Activated CD4-positive, alpha-beta T cell treated with anti-CD3 and anti-CD28 coated beads, Interleukin-2, Interleukin-6, amounts not matched to agents 100 ng/mL and 50 ng/mL, durations not matched to agents 16 hours and 8 hours (primary cell): Measurements from ENCODE around the gene PAFAH2.
"Not testable (repeated sequence)": the region's sequence is repeated elsewhere in the genome, so short reads cannot be mapped to it uniquely, and the experiment has no call there.

Experiments used
- DNase-seq: peaks from one replicate; pipeline ENCODE4 v3.0.0-alpha.2; 2020

The PAFAH2 gene

DNA sequence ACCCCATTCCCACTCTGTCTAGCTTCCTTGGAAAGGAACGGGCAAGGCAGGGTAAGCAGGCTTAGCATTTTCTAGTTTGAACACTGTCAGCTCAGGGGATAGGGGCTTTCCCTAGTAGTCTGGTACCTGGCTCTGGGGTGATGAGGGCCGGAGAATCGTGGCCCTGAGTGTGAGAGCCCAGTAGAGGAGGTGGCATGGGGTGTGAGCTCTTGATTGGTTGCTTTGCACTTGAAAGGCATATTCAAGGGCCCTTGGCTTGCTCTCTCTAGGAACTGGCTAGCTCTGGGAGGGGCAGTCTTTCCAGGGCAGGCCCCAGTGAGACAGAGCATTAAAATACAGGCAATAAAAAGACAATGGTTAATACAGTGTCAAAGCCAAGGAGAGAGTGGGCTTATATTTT lies 13.0 kb upstream of the PAFAH2 start:
- no peak for DNase-seq

DNA sequence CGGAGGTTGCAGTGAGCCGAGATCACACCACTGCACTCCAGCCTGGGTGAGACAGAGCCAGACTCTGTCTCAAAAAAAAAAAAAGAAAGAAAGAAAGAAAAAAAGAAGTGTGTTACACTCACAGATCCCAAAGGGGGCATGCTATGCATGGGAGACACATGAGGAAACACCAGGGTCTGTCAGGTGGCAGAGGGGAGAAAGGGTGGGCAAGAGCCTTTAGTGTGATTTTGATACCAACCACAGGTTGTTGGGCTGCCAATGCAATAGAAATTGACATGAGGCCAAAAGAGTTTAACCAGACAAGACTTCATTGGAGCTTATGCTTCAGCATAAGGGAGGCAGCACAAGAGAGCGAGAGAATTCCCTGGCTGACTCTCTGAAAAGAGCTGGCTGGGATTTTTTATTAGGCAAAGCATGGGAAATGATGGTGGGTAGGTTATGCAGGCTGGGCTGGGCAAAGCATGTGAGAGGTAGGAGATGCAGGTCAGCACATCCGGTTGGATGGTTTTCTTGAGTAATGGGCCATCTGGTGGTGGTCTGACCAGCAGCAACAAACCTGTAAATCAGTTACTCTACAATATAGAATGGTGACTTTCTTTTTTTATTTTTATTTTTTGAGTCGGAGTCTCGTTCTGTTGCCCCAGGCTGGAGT lies 12.1 kb upstream of the PAFAH2 start:
- DNase-seq, result no peak

DNA sequence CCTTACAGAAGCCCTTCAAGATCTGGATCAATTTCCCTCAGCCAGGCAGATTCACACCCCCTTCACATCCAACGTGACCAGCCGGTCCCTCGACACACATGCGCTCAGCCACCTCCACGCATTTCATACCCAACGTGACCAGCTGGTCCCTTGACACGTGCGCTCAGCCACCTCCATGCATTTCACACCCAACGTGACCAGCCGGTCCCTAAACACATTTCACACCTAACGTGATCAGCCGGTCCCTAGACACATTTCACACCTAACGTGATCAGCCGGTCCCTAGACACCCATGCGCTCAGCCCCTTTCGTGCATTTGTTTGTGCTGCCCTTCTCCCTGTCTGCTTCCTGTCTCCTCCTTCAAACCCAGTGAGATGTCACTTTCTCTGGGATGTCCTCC lies 8.8 kb upstream of the PAFAH2 start:
- no peak for DNase-seq

DNA sequence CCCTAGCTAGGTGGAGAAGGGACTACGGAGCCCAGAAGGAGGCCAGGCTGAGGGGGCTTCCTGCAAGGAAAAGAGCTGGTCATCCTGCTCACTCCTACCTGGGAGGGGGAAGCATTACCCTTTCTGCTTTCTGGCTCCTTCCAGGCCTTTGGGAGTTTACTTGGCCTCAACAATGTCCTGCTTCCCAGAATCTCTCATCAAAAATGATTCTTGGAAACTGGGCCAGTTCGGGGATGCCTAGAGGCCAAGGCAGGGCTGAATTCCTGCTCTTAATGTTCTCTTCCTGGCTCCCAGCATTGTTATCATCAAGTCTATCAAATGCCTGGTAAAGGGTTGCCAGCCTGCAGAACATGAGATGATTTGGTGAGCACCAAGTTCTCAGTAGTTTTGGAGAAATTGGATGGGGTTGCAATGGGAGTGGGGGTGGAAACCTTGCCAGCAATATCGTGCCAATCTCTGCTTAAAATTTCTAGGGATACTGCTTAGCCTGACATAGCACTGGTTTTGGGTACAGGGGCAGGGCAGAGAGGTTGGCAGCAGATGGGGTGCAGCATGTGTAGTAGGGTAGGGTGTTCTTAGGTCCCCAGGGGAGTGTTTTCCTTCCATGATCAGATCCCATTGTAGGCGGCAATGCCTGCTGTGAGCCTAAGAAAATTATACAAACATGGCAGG lies 7.7 kb upstream of the PAFAH2 start:
- DNase-seq, result no peak

DNA sequence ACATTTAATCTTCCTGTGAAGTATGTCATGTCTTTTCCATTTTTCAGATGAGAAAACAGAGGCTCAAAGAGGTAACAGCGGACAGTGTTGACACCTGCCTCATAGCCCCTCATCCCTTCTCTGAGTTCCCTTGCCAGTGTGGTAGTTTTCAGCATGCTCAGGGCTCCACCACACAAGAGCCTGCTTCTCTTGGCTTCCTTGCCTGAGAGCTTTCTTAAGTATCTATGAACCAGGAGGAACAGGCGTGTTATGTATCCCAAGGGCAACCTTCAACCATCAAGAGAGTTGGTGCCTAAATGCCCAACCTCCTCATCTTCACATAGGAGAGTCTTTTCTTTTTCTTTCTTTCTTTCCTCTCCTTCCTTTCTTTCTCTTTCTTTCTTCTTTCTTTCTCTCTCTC lies 5.9 kb upstream of the PAFAH2 start:
- DNase-seq, result no peak

DNA sequence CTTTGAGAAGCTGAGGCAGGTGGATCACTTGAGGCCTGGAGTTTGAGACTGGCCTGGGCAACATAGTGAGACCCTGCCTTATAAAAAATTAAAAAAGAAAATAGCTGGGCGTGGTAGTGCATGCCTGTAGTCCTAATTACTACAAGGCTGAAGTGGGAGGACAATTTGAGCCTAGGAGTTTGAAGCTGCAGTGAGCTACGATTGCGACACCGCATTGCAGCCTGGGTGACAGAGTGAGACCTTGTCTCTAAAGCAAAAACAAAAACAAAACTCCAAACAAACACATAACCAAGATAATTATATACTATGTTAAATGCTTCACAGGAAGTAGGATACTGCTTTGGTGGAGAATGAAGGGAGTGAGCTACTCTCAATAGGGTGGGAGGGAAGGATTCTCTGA lies 5.4 kb upstream of the PAFAH2 start:
- DNase-seq, result no peak

DNA sequence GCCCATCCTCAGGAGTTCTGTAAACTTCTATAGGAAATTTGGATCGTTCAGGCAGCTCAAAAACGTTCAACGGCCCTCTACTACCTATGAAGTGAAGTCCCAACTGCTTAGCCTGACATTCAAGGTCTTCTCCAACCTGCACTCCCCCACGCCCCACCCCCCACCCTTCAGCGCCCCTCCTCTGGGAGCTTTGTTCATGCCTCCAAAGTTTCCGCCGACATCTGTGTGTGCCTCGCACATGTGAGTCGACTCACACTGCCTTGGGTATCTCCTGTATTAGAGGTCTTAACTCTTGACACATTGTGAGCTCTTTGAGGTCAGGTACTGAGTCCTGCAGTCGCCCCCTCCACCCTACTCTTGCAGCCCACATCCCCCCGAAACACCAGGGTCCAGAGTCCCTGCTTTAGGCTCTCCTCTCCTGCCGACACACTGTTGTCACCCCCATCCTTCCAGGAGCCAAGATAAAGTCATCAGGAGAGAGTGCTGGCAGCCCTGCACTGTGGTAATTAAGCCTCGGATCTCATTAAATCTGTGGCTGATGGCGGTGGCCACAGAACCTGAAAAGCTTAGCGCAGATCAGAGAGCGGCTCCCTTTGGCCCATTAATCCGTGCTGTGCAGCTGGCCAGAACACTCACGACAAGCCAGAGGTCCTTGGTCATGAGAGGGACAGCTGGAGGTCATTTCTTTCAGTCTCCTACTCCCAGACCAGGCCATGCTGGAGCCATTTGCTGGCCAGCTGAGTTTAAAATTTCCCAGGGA lies 1.4 kb upstream of the PAFAH2 start:
- no peak for DNase-seq

DNA sequence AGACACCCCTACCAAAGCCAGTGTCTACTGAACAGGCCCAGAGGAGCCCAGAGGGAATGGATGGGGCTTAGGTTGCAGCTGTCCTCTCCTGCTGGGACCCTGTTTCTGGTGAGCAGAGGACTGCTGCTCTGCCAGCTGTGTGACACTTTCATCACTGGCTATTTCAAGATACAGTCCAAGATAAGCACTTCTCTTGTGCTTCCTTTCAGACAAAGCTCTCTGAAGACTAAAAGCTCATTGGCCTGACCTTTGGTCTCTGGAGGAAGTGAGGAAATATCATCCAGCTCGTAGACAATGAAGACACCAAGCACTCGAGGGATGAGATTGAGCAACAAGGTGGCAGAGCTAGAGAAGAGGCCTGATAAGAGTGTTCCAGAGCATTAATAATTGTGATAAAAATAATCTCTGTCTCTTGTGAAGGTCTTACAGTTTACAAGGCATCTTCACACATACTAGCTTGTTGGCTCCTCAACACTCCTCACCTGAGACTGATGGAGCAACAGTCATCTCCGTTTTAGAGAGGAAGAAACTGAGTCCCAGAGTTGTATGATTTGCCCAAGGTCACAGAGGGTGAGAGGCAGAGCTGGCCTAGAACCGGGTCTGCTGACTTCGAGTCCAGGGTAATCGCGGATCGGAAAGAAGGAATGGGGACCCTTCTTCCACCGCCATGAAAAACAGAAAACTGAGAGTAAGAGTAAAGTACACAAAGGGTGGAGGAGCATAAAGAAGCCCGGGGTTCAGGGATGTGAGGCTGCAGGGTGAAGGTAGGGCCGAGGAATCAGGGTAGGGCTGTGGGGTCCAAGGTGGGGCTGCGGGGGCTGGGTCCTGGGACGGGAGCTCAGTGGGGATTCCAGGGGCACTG lies 666 bp downstream of the PAFAH2 start:
- peak; percentile 50 for DNase-seq

DNA sequence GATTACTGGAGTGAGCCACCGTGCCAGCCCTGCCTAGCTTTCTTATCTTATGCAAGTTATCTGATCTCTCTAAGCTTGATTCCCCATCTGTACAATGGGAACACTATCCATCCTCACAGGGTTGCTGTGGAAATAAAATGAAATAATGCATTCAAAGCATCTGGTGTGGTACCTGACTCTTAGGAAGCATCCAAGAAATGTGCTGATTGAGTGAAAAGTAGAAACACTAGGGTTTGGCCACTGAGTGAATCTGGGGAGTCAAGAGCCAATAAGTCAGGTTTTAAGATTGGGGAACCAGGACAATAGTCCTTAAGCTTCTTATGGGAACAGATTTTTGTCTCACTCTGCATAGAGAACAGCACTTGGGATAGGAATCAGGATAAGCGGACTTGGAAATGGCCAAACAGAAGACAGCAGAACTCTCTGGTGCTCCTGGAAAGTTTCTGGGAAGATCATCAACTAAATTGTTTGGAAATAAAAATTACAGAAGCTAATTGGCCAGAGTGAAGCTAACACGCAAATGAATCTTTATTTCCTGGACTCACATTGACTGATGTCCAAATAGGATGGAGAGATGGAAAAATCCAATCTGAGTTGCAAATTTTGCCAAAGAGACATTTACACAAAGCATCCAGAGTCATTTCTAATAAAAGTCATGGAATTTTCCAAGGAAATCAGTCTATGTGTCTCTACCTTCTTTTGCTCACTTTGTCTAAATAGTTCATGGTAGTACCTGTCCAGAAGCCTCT lies 3.3 kb downstream of the PAFAH2 start:
- no peak for DNase-seq

DNA sequence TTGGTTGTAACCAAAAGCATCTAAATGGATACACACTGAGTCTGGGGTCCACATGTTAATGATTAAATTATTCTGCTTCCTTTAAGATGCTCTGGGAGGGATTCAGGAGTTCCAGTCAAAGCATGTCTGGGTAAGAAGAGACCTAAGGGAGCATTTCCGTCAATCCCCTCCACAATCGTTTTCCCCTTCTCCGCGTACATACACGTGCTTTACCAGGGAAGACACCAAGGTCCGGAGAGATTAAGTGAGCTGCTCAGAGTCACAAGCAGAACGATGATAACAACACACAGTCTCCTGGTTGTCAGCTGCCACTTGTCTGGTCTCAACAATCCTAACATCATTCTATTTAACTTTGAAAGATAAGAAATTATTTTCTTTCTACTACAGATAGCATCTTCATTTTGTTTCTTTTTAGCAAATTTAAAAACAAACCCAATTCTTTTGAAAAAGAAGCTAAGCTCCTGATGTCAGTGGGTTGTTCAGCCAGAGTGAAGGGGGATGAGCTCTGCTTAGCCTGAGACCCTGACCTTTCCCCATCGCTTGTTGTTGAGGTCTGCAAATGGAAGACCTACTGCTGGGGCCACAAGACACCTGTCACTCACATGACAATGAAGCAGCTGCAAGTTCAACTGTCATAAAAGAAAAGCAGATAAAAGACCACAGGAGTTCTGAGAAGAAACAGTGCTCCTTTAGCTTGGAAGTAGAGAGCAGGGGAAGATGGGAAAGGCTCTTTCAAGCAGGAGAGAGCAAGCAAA lies 4.5 kb downstream of the PAFAH2 start:
- no peak for DNase-seq

DNA sequence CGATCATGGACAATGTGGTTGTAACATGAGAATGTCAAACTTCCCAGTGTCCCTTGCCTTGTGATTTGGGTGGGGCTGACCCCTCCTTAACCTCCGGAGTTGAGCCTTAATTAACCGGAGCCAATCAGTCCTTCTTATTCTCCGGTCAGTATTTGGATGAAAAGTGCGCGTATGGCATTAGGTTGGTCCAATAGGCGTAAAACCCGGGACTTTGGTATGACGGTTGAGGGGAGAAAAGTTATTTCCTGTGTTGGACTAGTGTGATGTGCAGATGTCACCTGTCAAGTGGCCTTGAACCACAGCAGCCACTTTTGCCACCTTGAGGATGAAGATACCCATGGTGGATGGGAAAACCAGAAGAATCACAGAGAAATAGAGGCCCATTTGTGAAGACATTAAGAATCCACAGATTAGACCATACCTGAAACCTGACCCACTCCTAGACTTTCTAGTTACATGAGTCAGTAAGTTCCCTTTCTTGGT lies 5.1 kb downstream of the PAFAH2 start:
- DNase-seq, result no peak

DNA sequence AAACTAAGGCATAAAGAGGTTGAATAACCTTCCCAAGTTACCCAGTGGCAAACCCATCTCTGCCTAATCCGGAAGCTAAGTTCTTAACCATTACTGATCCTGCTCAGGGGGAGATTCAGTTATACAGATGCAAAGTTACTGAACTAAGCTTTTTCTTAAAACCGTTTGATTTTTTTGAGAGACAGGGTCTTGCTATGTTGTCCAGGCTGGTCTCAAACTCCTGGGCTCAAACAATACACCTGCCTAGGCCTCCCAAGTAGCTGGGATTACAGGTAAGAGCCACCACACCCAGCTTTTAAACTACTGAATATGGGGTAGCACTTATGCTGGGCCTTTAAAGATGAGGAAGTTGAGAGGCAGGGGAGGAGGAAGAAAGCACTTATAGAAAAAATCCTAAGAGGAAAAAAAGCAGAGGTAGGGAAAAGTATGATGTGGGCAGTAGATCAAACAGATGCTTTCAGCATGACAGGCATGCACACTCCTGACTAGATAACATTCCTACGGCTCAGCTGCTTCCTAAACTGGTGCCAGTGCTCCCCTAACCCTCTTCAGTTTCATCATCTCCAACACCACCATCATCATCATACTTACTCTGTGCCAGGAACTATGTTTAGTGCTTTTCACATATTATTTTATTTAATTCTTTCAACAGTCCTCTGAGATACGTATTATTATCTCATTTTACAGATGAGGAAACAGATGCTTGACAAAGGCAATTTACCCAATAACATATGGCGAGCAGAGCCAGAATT lies 5.8 kb downstream of the PAFAH2 start:
- no peak for DNase-seq

DNA sequence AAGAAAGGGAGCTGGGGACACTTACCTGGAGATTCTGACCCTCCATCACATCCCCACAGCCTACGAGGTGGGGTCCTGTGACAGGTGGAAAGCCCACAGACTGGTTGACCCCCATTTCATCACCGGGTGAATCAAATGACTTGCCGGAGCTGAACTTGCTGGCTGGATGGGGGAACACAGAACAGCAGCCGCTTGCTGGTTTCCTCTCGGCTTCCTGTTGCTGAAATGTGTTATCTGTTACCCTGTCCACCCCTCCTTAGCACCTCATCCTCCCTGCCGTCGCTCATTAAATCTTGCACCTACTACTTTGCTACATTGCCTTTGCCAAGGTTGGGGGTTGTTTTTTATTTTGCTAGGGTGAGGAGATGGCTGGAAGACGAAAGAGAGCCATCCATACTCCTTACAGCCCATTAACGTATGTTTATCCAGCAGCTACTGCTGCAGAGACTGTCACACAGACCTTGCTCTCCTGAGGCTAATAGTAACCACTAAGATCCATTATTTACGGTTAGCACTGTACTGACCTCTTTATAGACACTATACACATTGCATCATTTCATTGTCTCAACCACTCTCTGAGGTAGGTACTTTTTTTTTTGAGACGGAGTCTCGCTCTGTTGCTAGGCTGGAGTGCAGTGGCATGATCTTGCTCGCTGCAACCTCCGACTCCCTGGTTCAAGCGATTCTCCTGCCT lies 7.0 kb downstream of the PAFAH2 start:
- peak; percentile 66 for DNase-seq

DNA sequence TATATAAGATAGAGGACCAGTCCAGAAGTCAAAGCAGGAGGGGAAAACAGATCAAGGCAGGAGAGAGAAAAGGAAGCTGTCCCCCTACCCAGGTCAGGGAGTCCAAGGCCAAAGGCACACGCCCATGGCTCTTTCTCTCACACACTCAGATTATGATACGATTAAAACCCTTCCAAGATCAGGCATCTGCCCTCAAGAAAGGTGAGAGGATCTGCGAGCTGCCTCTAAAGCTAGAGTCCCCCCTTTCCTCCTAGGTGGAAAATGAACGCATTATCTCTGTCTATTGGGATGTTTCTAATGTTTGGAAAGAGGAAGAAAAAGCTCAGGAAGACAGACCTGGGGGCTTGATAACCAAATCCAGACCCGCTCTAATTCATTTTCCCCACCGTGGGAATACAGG lies 7.6 kb downstream of the PAFAH2 start:
- no peak for DNase-seq

DNA sequence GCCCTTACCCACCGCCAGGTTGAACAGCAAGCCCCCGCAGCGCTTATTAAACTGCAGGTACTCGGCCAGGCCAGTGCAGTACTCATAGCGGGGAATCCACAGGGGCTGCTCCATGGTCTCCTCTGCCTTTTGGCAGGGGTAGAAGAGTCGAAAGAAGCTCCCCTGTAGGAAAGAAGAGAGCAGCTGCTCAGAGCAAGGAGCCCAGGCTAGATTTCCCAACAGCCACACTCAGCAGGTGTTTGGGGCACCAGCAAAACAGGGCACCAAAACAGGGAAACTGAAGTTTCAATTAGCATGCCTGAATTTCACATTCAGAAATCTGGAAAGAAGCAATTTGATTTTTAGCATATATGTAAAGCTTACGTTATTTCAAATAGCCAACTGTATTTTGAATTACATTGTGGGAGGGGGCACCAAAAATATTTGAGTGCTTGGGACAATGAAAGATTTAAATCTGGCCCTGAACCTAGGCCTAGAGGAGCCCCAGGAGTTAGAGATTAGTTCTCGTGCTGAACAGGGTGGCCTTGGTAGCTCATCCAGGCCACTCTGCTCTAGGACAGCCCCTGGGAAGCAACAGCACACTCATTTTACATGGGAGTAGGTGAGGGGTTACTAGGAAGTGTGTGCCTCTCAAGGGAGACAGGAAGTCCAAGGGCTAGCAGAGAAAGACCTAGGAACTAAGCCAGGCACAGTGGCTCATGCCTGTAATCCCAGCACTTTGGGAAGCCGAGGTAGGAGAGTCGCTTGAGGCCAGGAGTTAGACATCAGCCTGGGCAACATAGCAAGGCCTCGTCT lies 8.2 kb downstream of the PAFAH2 start:
- DNase-seq, result no peak

DNA sequence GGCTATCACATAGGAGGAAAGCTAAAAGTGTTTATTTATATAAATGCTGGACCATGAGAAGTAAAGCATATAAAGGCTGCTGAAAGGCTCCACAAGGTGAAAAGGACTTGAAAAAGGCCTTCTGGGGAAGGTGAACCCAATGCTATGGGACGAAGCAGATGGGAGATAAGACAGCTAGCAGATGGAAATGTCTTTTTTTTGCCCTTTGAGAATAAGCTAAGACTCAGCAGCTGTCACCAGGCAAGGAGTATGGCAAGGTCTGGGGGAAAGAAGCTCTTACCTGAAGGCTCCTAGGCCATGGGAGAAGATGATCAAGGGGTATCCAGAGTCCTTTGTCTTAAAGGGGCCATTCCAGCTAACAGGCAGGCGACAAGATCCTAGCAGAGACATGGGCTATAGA lies 9.9 kb downstream of the PAFAH2 start:
- DNase-seq, result no peak

DNA sequence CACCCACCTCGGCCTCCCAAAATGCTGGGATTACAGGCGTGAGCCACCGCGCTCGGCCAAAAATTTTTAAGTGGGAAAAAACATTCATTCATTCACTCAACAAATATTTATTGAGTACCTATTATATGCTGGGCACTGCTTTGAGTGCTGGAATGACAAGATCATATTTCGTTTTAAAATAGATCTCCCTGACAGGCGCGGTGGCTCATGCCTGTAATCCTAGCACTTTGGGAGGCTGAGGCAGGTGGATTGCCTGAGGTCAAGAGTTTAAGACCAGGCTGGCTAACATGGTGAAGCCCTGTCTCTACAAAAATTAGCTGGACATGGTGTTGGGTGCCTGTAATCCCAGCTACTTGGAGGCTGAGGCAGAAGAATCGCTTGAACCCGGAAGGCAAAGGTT lies 11.1 kb downstream of the PAFAH2 start:
- not testable (repeated sequence) for DNase-seq

DNA sequence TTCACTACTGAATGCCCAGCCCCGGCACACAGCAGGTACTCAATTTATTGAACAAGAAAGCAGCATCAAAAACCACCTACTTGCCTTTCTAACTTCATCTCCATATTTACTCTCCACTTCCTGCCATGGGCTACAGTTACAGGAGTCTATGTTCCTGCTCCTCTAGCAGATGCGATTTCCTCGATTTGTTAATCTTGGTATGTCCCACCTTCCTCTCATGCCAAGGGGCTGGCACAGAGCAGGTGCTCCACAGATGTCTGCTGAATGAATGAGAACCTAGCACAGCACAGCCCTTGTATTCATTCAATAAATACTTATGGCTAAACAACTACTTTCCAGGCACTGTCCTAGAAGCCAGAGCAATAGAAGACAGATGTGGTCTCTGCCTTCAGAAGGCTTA lies 12.2 kb downstream of the PAFAH2 start:
- DNase-seq, result no peak

DNA sequence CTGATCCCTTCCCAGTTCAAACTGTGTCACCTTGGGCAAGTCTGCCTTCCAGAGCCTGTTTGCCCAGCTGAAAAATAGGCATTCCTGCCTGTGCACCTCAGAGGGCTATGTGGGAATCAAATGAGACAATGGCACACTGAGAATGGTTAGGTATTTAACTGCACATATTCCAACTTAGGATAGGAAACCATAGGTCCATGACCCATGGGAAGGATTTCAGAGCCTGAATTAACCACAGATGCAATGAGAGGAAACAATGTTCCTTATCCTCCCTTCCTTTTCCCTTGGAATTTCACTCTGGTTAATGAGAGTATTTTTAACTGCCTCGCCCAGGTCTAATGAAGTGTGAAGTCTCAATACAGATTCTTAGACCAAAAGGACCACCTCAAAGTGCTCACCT lies 12.7 kb downstream of the PAFAH2 start:
- no peak for DNase-seq
